HL-60/S4 (cell line): Measurements from ENCODE around the gene BAX.

Experiments used
- in situ Hi-C: fragments of 300-500 bp; cut with MboI; formaldehyde crosslinking; loops from 2 replicates; pipeline ENCODE4 v1.14.3; 2022; ENCODE audit warnings: low sequenced_read_pairs

Gene BAX

DNA sequence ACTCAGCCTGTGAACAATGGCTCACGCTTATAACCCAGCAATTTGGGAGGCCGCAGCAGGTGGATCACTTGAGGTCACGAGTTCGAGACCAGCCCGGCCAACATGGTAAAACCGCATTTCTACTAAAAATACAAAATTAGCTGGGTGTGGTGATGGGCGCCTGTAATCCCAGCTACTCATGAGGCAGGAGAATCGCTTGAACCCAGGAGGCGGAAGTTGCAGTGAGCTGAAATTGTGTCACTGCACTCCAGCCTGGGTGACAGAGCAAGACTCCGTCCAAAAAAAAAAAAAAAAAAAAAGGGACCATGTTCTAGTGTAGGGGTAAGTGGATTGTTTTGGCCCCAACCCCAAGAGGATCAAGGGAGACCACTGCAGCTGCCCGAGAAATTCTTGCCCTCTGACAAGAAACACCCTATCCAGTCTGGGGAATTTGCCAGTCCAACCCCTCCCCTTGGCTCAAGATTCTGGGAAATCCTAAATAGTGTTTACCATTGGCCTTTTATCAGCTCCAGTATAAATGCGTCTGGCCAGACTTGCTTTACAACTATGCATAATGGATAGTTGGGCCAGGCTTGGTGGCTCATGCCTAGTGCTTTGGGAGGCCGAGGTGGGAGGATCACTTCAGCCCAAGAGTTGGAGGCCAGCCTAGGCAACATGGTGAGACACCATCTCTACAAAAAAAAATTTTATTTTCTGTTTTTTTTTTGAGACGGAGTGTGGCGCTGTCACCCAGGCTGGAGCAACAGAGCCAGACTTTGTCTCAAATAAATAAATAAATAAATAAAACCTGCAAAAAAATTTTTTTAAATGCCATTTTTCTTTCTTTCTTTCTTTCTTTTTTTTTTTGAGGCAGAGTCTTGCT lies 26.3 kb upstream of the BAX start:
- in situ Hi-C loops = no loop called here

DNA sequence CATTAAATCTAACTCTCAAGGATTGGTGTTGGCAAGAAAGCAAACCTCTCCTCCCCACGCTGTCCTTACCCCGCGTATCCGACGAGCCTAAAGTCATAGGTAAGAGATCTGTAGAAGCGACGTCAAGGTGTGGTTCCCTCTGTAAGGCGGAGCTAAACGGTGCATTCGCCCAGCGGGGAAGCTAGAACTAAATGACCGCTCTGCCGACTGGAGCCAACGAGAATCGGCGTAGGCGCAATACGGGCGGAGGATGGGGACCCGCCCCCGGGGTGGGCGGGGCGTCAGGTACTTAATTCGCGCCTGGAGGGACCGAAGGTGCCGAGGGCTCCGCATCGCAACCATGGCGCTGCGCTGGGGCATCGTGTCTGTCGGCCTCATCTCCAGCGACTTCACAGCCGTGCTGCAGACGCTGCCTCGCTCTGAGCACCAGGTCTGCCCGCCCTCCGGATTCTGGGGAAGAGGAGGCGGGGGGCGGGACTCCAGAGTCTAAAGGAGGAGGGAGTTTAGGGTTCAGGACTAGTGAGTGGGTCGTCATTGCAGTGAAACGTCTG lies 21.2 kb upstream of the BAX start, which contains the start of gene DHDH:
DHDH (plus strand) TSS at position 318 of the 551 bp plus-strand sequence; CDS start at position 341, 23 bp downstream.
- in situ Hi-C loops = no loop called here

DNA sequence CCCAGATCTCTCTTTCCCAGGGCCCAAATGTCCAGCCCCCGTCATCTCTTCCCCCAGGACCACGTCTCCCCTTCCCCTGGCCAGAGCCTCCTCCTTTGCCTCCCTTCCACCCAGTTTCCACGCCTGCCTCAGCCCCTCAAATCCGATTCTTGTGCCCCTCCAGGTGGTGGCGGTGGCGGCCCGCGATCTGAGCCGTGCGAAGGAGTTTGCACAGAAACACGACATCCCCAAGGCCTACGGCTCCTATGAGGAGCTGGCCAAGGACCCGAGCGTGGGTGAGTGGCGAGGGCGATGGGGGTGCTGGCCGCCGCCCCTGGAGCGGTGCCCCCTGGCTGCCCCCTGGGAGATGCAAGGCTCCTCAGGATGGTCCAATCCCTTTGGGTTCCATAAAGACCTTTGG lies 19.8 kb upstream of the BAX start:
- in situ Hi-C loops = no loop called here

DNA sequence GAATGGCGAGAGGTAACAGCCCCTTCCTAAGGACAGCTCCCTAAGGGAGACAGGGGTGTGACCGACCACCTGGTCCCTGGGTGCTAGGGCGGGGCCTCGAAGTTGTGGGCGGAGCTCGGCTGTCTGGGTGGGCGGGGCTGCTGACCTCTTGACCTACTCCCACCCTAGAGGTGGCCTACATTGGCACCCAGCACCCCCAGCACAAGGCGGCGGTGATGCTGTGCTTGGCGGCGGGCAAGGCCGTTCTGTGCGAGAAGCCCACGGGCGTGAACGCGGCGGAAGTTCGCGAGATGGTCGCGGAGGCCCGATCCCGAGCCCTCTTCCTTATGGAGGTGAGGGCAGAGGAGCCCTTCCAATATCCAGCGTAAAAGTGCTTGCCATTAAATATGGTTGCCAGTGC lies 18.8 kb upstream of the BAX start:
- in situ Hi-C loops = no loop called here

DNA sequence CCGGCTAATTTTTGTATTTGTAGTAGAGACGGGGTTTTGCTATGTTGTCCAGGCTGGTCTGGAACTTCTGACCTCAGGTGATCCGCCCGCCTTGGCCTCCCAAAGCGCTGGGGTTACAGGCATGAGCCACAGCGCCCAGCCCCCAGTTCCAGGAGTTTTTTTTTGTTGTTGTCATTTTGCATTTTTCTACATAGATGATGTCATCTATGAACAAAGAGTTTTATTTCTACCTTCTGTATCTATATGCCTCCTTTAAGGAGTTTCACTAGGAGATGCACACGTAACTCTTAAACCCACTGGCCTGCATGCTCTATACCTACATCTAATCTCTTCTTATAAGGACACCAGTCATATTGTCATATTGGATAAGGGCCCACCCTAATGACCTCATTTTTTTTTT lies 16.4 kb upstream of the BAX start:
- in situ Hi-C loops = no loop called here

DNA sequence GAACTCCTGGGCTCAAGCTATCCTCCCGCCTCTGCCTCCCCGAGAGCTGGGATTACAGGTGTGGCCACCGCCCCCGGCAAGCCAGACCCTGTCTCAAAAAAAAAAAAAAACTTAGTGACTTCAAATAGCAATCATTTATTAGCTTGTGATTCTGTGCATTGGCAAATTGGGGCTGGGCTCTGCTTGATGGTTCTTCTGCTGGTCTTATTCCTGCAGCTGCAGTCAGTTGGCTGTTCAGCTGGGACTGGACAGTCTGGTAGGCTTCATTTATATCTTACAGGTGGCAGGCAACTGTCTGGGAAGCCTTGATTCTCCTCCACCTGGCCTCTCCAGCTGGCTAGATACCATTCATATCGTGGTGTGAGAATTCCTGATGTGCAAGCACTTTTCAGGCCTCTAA lies 13.8 kb upstream of the BAX start:
- in situ Hi-C loops = no loop called here

DNA sequence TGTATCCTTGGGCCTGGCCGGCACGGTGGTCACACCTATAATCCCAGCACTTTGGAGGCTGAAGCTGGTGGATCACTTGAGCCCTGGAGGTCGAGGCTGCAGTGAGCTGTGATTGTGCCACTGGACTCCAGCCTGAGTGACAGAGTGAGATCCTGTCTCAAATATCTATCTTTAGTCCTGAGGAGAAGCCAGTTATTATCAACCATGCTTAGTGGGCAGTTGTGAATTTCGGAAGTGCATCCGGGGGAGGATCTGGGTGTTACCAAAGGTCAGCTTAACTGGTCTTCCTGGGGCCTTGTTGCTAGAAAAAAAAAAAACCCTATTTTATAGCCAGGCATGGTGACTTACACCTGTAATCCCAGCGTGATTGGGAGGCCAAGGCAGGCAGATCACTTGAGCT lies 11.6 kb upstream of the BAX start:
- in situ Hi-C loops = no loop called here

DNA sequence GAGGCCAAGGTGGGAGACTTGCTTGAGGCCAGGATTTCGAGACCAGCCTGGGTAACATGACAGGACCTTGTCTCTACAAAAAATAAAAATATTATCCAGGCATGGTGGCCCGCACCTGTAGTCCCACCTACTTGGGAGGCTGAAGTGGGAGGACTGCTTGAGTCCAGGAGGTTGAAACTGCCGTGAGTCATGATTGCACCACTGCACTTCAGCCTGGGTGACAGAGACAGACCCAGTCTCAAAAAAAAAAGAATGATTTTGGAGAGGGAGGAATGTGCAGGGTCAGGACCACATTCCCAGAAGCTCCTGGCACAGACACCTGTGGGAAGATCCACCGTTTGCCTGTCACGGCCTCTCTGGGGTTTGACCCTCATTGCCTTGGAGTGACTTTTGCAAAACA lies 9.3 kb upstream of the BAX start:
- in situ Hi-C loops = no loop called here

DNA sequence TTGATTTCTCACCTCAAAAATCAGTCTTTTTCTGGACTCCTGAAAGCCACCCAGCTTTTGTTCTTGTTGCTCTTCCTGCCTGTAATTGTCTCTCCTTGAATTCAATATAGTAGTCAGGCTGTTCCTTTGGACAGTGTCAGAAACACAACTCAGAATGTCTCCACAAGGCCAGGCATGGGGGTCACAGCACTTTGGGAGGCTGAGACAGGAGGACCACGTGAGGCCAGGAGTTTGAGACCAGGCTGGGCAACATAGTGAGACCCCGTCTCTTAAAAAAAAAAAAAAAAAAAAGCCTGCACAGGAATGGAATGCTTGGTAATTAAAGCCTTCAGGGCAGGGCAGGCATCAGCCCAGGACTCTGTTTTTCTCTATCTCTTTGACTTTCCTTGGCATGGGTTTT lies 8.9 kb upstream of the BAX start:
- in situ Hi-C loops = no loop called here

DNA sequence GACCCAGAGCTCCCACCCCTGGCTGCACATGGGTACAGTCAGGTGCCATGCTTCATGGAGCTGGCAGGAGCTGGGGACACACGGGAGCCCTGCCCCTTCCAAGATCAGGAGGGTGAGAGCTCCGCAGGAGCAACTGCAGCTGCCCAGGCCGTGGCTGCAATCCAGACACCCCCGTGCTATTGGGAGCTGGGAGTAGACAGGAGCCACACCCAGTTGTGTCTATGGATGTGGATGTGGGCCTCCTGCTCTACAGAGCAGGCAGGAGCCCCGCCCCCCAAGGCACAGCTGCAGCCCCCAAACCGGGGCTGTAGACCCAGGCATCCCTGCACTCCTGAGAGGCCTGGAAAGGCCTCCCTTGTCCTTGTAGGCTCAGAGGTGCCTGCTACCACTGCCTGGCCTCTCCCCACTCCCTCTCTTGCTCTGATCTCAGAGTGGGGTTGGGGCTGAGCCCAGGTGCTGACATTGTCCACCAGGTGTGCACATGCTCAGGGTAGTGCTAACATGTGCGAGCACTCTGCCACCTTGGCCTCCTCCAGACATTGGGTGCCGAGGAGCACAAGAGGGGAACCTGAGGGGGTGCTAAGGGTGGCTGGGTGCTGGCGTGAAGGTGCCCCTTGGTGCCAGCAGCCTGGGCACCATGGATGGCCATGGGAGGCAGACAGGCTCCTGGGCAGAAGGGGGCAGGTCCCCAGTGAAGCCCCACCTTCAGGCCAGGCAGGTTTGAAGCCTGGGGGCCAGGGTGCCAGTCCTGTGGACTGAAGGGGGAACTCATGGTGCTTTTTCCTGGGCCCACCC lies 8.0 kb upstream of the BAX start:
- in situ Hi-C loops = no loop called here

DNA sequence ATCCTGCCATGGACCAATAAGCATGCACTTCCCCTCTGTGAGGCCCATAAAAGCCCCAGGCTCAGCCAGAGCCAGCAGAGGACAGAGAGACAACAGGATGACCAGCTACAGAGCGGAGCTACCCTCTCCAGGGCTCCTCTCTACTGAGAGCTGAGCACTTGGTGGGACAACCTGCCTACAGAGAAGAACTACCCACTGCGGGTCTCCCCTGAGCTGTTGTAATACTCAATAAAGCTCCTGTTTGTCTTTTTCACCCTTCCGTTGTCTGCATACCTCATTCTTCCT lies 7.5 kb upstream of the BAX start:
- in situ Hi-C loops = no loop called here

DNA sequence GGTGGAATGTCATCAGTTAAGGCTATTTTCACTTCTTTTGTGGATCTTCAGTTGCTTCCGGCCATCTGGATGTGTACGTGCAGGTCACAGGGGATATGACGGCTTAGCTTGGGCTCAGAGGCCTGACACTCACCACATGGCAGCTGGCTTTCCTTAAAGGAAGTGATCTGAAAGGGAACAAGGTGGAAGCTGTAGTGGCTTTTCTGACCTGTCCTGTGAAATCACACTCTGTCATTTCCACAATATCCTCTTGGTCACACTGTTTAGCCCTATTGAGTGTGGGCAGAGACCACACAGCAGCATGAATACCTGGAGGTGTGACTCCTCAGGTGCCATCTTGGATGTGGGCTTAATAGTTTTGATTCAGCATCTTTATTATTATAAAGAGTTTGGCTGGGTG lies 4.5 kb upstream of the BAX start:
- in situ Hi-C loops = no loop called here

DNA sequence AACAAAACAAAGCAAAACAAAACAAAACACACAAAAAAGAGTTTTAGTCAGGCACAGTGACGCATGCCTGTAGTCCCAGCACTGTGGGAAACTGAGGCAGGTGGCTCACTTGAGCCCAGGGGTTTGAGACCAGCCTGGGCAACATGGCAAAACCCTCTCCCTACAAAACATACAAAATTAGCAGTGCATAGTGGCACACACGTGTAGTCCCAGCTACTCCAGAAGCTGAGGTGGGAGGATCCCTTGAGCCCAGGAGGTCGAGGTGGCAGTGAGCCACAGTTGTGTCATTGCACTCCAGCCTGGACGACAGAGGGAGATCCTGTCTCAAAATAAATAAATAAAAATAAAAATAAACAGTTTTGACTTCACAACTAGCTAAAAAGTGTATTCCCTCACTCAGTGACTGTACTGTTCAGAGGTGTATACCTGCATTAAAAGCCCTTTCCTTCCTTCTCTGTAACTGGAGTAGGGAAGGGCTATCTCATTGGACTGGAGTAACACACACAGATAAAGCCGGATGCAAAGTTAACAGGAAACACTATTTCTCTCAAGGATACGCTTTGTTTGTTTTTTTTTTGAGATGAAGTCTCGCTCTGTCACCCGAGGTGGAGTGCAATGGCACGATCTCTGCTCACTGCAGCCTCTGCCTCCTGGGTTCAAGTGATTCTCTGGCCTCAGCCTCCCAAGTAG lies 3.7 kb upstream of the BAX start:
- in situ Hi-C loops = no loop called here

DNA sequence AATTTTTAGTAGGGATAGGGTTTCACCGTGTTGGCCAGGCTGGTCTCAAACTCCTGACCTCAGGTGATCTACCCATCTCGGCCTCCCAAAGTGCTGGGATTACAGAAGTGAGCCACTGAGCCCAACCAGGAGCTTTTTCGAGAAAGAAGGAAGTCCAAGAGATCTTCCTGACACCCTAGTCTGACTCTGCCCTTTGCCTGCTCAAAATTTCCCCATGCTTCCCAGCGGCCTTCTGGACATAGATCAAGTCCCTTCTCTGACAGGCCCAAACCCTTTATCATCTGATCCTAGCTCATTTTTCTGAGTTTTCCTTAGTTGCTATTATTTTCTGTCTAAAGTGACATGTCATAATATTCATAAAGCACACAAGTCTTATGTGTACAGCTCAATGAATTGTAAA lies 1.5 kb upstream of the BAX start:
- in situ Hi-C loops = no loop called here

DNA sequence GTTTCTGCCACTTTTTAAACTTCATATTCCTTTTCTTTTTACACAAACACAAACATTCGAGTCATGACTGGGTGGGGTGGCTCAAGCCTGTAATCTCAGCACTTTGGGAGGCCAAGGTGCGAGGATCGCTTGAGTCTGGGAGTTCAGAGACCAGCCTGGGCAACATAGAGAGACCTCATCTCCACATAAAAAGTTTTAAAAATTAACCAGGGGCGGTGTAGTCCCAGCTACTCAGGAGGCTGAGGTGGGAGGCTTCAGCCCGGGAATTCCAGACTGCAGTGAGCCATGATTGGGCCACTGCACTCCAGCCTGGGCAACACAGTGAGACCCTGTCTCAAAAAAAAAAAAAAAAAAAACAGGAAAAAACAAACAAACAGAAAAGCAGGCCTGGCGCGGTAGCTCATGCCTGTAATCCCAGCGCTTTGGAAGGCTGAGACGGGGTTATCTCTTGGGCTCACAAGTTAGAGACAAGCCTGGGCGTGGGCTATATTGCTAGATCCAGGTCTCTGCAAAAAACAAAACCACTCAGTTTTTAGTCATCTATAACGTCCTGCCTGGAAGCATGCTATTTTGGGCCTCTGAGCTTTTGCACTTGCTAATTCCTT lies 583 bp upstream of the BAX start:
- in situ Hi-C loops = no loop called here

DNA sequence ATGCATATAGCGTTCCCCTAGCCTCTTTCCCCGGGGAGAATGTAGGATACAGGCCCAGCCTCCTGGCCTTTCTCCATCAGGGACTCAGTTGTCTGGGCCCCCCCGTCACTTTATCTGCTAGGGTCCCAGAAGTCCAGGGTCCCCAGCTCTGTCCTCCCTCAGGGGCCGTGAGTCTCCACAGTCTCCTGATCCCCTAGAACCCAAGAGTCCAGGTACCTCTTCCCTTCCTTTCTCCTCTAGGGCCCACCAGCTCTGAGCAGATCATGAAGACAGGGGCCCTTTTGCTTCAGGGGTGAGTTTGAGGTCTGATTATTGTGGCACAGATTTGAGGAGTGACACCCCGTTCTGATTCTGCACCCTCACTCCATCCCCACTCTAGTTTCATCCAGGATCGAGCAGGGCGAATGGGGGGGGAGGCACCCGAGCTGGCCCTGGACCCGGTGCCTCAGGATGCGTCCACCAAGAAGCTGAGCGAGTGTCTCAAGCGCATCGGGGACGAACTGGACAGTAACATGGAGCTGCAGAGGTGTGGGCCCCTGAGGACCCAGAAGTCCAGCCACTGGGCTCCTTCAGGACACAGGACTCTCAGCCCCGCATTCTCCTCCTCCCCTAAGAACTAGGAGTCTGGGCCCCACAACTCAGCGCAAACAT lies 758 bp downstream of the BAX start:
- in situ Hi-C loops = no loop called here

DNA sequence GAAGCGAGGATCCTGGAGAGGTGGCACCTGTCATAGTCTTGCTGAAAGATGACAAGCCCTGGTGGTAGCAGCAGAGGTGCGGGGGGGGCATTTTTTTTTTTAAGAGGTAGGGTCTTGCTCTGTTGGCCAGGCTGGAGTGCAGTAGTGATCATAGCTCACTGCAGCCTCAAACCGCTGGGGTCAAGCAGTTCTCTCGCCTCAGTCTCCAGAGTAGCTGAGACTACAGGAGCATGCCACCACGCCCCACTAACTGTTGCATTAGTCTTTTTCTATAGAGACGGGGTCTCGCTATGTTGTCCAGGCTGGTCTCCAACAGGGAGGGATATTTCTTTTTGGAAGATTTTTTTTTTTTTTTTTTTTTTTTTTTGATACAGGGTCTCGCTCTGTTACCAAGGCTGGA lies 3.3 kb downstream of the BAX start:
- in situ Hi-C loops = no loop called here

DNA sequence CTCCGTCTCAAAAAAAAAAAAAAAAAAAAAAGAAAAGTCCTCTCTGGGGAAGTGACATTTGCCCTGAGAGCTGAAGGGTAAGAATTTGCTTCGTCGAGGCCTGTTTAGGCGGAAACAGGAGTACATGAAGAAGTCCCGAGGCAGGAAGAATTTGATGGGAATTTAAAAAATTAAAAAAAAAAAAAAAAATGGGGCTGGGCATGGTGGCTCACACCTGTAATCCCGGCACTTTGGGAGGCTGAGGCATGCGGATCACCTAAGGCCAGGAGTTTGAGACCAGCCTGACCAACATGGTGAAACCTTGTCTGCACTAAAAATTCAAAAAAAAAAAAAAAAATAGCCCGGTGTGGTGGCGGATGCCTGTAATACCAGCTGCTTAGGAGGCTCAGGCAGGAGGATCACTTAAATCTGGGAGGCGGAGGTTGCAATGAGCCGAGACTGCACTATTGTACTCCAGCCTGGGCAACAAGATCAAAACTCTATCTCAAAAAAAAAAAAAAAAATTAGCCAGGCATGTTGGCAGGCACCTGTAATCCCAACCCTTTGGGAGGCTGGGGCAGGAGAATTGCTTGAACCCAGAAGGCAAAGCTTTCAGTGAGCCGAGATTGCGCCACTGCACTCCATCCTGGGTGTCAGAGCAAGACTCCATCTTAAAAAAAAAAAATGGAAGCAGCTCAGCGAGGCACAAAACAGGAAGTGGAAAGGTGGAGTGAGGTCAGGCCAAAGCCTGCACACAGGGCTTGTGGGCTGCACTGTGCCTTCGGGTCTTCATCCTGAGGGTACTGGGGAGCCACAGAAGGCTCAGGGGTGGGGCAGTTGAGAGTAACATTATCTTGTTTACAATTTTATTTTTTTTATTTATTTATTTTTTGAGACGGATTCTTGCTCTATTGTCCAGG lies 4.9 kb downstream of the BAX start:
- in situ Hi-C loops = no loop called here

DNA sequence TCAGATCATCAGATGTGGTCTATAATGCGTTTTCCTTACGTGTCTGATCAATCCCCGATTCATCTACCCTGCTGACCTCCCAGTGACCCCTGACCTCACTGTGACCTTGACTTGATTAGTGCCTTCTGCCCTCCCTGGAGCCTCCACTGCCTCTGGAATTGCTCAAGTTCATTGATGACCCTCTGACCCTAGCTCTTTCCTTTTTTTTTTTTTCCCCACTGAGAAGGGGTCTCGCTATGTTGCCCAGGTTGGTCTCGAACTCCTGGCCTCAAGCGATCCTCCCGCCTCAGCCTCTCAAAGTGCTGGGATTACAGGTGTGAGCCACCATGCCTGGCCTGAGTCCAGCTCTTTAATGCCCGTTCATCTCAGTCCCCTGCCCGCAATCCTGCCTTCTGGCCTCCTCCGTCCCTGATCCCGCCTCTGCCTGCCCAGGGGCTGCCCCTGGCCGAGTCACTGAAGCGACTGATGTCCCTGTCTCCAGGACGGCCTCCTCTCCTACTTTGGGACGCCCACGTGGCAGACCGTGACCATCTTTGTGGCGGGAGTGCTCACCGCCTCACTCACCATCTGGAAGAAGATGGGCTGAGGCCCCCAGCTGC lies 6.5 kb downstream of the BAX start:
- in situ Hi-C loops = no loop called here
